Adrenal gland (tissue), 12 donors: Measurements from ENCODE around the gene FOXN1. TPM values are rescaled to one million over a fixed set of nuclear protein-coding genes. Genes with fewer than 3 reads are reported as not detected.

ENCODE experiments used
- DNase-seq, 7 donors: peaks; one replicate each; pipeline ENCODE4 v3.0.0-alpha.2; 2019 to 2020
- H3K27ac ChIP-seq, 5 donors: fragments of 200-600 bp; sonication (generic) in 4 of 5; 1 replicate in 3 of 5; 2 replicates in 2 of 5; pipeline versions ENCODE4 v1.5.1 to v1.8.0; 2016 to 2020; ENCODE audit warnings: mild to moderate bottlenecking in 1 of 5
- H3K27me3 ChIP-seq: fragments of 200-600 bp; 2 replicates; pipeline ENCODE4 v1.8.0; 2021
- H3K36me3 ChIP-seq, 2 donors: fragments of 200-600 bp; replicated peaks in 1 of 2; 1 replicate in 1 of 2; 2 replicates in 1 of 2; pipeline versions ENCODE4 v1.5.1 to v1.8.0; 2018 to 2022
- H3K4me1 ChIP-seq, 2 donors: fragments of 200-600 bp; replicated peaks in 1 of 2; 1 replicate in 1 of 2; 2 replicates in 1 of 2; pipeline versions ENCODE4 v1.5.1 to v1.8.0; 2018 to 2021
- H3K4me3 ChIP-seq, 4 donors: fragments of 200-600 bp; sonication (generic) in 3 of 4; one replicate each; pipeline ENCODE4 v1.5.1; 2016 to 2018
- H3K9me3 ChIP-seq, 3 donors: fragments of 200-600 bp; sonication (generic) in 1 of 3; replicated peaks in 1 of 3; 1 replicate in 2 of 3; 2 replicates in 1 of 3; pipeline versions ENCODE4 v1.5.1 to v1.8.0; 2016 to 2021
- CTCF ChIP-seq, 6 experiments: fragments of 450-650 bp in 4 of 6; fragments of 200-600 bp in 2 of 6; sonication (generic) in 1 of 6; IDR thresholded peaks; 1 replicate in 5 of 6; 2 replicates in 1 of 6; pipeline versions ENCODE4 v1.5.1 to v1.8.0; 2016 to 2021; ENCODE audit warnings: antibody characterized with exemption in 6 of 6, mild to moderate bottlenecking in 2 of 6, moderate library complexity in 1 of 6
- POLR2A ChIP-seq, 2 donors: fragments of 450-650 bp; IDR thresholded peaks; one replicate each; pipeline ENCODE4 v1.6.1; 2017; ENCODE audit warnings: antibody characterized with exemption in 2 of 2, mild to moderate bottlenecking in 2 of 2, moderate library complexity in 1 of 2
- WGBS, 4 donors: extraction: QIAGEN DNeasy Blood & Tissue Kit in 2 of 4; methylation state at CpG; one replicate each; pipeline versions ENCODE4 v1.1.5 to v1.1.7; 2013 to 2017; 5-methylcytosine and 5-hydroxymethylcytosine counted together
- intact Hi-C, 2 donors: fragments of 100-400 bp; cut with DNase I; formaldehyde crosslinking; loops; one replicate each; pipeline versions ENCODE4 v1.14.1 to v1.15.0; 2022 to 2023
- polyA plus RNA-seq, 3 donors: library from polyadenylated mRNA; stranded (reverse); fragments of 200-250 nt in 2 of 3; fragments of 350-450 nt in 1 of 3; fragmentation: Illumina TruSeq in 1 of 3; extraction: RNeasy Lipid Tissue Mini Kit (QIAGEN cat#74804) in 1 of 3; gene quantifications; one replicate each; pipeline ENCODE4 v1.2.3, GENCODE V29; 2013 to 2014
- total RNA-seq, 9 donors: library from RNA; depleted of rRNA in 4 of 9; stranded (reverse); fragments of >200 nt in 4 of 9; fragments of 120-200 nt in 1 of 9; fragmentation: NEBNext Ultra II Directional in 1 of 9; extraction: Animal tissue kit (Norgen Biotek cat#: 25700) in 1 of 9; gene quantifications; one replicate each; pipeline versions ENCODE4 v1.1.0 to v1.2.4, GENCODE V29; 2013 to 2023
- donor health status: healthy with polysubstance abuse.
- donor health status: Bipolar disorder and iron deficiency.
- donor health status: DM: yes; HTN: yes; CAD: no.
- donor health status: DM: no; HTN: no; CAD: no.
- donor health status: DM: no; HTN: no; CAD: no.
- donor health status: DM: yes; HTN: yes; CAD: no.

The FOXN1 gene
- total and polyA plus RNA-seq, 12 donors: 0.06 TPM; not detected in 11

DNA sequence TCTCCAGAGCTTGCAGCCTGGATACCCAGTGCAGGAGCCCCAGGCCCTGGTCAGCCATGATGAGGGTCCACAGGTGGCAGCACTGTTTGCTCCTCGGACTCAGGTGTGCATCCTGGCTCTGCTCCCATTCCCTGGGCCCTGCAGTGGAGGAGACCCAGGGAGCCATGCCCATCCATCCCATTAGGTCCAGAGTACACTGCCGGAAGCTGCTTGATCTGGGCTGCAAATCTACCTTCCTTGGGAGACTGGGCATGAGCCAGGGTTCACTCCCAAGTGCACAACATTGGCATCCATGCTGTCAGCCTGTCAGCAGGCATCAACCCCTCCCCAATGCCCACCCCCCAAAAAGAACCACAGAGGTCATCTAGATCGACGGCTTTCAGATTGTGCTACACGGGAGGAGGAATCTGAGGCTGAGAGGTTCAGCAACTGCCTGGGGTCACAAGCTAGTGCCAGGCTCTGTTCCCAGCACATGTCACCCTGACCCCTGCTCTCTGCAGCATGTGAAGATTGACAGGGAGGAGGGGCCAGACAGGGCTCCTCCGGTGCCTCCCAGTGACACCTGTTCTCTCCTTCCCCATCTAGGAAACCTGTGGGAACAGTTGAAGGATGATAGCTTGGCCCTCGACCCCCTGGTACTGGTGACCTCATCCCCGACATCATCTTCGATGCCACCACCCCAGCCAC is 30.5 kb downstream of the FOXN1 start:
- WGBS, 4 donors: 61 to 69% (median 62%) methylated on average over 7 to 9 of the region's 9 CpGs
- Histone ChIP-seq H3K36me3 (no peaks in the 10 kb centered on the region), H3K4me3 (no peak overlapping the region), H3K27ac (no peak overlapping the region), H3K9me3 (no peaks in the 10 kb centered on the region), H3K4me1 (no peaks in the 10 kb centered on the region), H3K27me3 (no peaks in the 10 kb centered on the region)
- intact Hi-C loops: no loop called here
- no peak for TF ChIP-seq CTCF (IDR thresholded peaks at IDR 0.05)
- no peak for TF ChIP-seq POLR2A (IDR thresholded peaks at IDR 0.05)
- DNase-seq: no peak

- intact Hi-C loops: no loop called here
- no peaks in the 10 kb centered on the region for H3K4me1 ChIP-seq
- no peak overlapping the region for H3K4me3 ChIP-seq
- WGBS, 4 donors: 56 to 73% (median 66%) methylated on average over 2 to 12 of the region's 12 CpGs
- TF ChIP-seq POLR2A (IDR thresholded peaks at IDR 0.05) (no peak), CTCF (IDR thresholded peaks at IDR 0.05) (no peak)
- DNase-seq: no peak
- H3K27ac ChIP-seq: no peak overlapping the region
- no peaks in the 10 kb centered on the region for H3K9me3 ChIP-seq
- H3K36me3 ChIP-seq: no peaks in the 10 kb centered on the region
- no peaks in the 10 kb centered on the region for H3K27me3 ChIP-seq
These were observed 31.1 kb downstream of the FOXN1 start for GRCh38 chr17:28537219-28537610.

DNA sequence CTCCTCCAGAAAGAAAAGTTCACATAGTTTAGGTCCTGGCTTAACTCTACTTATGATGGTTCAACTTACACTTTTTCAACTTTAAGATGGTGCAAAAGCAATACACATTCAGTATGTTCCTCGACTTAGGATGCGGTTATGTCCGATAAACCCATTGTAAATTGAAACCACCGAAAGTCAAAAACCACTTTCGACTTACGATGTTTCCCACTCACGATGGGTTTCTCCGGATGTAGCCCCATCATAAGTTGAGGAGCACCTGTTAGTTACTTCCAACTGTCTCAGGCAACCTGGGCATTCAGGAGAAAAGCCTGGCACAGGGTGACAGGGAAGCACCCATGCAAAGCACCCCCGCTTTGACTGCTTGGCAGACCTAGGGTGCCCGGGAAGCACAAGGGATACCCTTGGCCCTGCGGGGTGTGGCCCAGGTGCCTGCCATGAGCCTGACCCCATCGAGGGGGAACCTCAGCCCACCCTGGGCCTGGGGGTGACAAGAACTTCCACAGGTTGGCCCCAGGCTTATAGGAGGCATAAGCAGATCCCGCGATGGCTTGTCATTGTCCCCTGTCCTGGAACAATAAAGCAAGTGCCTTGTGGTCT is 32.2 kb downstream of the FOXN1 start:
- TF ChIP-seq POLR2A (IDR thresholded peaks at IDR 0.05) (no peak), CTCF (IDR thresholded peaks at IDR 0.05) (no peak)
- H3K9me3 ChIP-seq: no peaks in the 10 kb centered on the region
- no peaks in the 10 kb centered on the region for H3K27me3 ChIP-seq
- H3K36me3 ChIP-seq: no peaks in the 10 kb centered on the region
- no peak overlapping the region for H3K4me3 ChIP-seq
- 85 to 90% (median 88%) methylated on average over 11 to 14 of the region's 14 CpGs for WGBS, 4 donors
- DNase-seq: no peak
- intact Hi-C loops: no loop called here
- no peak overlapping the region for H3K27ac ChIP-seq
- H3K4me1 ChIP-seq: no peaks in the 10 kb centered on the region

DNA sequence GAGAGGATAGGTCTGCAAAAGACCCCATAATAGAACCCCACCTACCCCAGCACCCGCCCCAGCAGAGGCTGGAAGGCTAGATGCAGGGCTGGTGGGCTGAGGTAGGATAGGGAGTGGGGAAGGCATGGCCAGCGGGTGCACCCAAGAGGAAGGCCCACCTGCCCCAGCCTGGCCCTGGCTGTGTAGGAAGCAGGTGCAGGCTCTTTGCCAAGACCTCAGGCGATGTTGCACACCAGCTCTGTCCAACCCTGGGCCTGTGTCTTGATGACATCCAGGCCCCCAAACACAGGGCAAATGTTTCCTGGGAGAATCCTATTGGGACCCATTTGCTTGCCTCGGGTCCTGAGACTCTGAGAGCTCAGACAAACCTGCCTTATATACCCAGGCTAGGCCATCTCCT is 34.1 kb downstream of the FOXN1 start:
- Histone ChIP-seq H3K27ac (no peak overlapping the region), H3K4me1 (no peaks in the 10 kb centered on the region), H3K27me3 (no peaks in the 10 kb centered on the region), H3K4me3 (no peak overlapping the region), H3K36me3 (no peaks in the 10 kb centered on the region), H3K9me3 (no peaks in the 10 kb centered on the region)
- intact Hi-C loops: loop anchor here in 1 of 2 donors (2.0 kb wide), 1 partner anchor 47 kb away; no protein-coding TSS in a partner anchor
- no peak for DNase-seq
- 75 to 88% (median 82%) methylated on average over 4 of the region's 4 CpGs for WGBS, 4 donors
- TF ChIP-seq POLR2A (IDR thresholded peaks at IDR 0.05) (no peak), CTCF (IDR thresholded peaks at IDR 0.05) (no peak)
